ENCODE data around the gene ARHGEF28.

- TF ChIP-seq CTCF (IDR thresholded peaks at IDR 0.05) = no peak
- no peak for TF ChIP-seq POLR2A (IDR thresholded peaks at IDR 0.05)
Measured at GRCh38 chr5:73605223-73606087, 20.5 kb upstream of the ARHGEF28 start.
